ENCODE measurements around the gene EXD1.

Gene EXD1

GRCh38 chr15:41218851-41219250 lies 11.7 kb downstream of the EXD1 start:
- H3K4me3 ChIP-seq (ENCODE audit: low read depth, low read length): no peak overlapping the region
- no peak for TF ChIP-seq CTCF (IDR thresholded peaks at IDR 0.05; ENCODE audit: low read depth, low read length)
- no peak for DNase-seq

GRCh38 chr15:41215708-41216107 lies 14.8 kb downstream of the EXD1 start:
- TF ChIP-seq CTCF (IDR thresholded peaks at IDR 0.05; ENCODE audit: low read depth, low read length): no peak
- Histone ChIP-seq H3K36me3 (no peaks in the 10 kb centered on the region), H3K4me1 (no peaks in the 10 kb centered on the region), H3K9me3 (no peaks in the 10 kb centered on the region), H3K4me3 (ENCODE audit: low read depth, low read length) (no peak overlapping the region), H3K27me3 (peaks cover 18% of the 10 kb centered on the region)
- DNase-seq: no peak

More at GRCh38 chr15:41218851-41219250, 11.7 kb downstream of the EXD1 start:
- H3K27me3 ChIP-seq: peaks cover 14% of the 10 kb centered on the region
- H3K4me1 ChIP-seq: no peaks in the 10 kb centered on the region
- H3K36me3 ChIP-seq: no peaks in the 10 kb centered on the region
- no peaks in the 10 kb centered on the region for H3K9me3 ChIP-seq

- H3K36me3 ChIP-seq: no peaks in the 10 kb centered on the region
Measured at GRCh38 chr15:41207687-41208448, 22.7 kb downstream of the EXD1 start.

GRCh38 chr15:41205315-41205714 lies 25.2 kb downstream of the EXD1 start:
- no peak for DNase-seq
- Histone ChIP-seq H3K9me3 (no peaks in the 10 kb centered on the region), H3K36me3 (no peaks in the 10 kb centered on the region), H3K4me3 (ENCODE audit: low read depth, low read length) (no peak overlapping the region), H3K27me3 (no peaks in the 10 kb centered on the region), H3K4me1 (no peaks in the 10 kb centered on the region)
- no peak for TF ChIP-seq CTCF (IDR thresholded peaks at IDR 0.05; ENCODE audit: low read depth, low read length)

More at GRCh38 chr15:41207687-41208448, 22.7 kb downstream of the EXD1 start:
- TF ChIP-seq CTCF (IDR thresholded peaks at IDR 0.05; ENCODE audit: low read depth, low read length): no peak
- H3K27me3 ChIP-seq: 0 out of 2 replicates have a peak, but pooled peaks cover 2% of the 10 kb centered on the region
- DNase-seq: no peak
- H3K9me3 ChIP-seq: no peaks in the 10 kb centered on the region
- no peaks in the 10 kb centered on the region for H3K4me1 ChIP-seq
- no peak overlapping the region for H3K4me3 ChIP-seq (ENCODE audit: low read depth, low read length)

GRCh38 chr15:41203395-41203794 lies 27.2 kb downstream of the EXD1 start:
- no peak for DNase-seq
- TF ChIP-seq CTCF (IDR thresholded peaks at IDR 0.05; ENCODE audit: low read depth, low read length): no peak
- Histone ChIP-seq H3K4me3 (ENCODE audit: low read depth, low read length) (no peak overlapping the region), H3K36me3 (no peaks in the 10 kb centered on the region), H3K4me1 (no peaks in the 10 kb centered on the region), H3K27me3 (no peaks in the 10 kb centered on the region), H3K9me3 (no peaks in the 10 kb centered on the region)

- Histone ChIP-seq H3K36me3 (no peaks in the 10 kb centered on the region), H3K9me3 (no peaks in the 10 kb centered on the region), H3K4me1 (no peaks in the 10 kb centered on the region), H3K27me3 (no peaks in the 10 kb centered on the region), H3K4me3 (ENCODE audit: low read depth, low read length) (no peak overlapping the region)
- no peak for TF ChIP-seq CTCF (IDR thresholded peaks at IDR 0.05; ENCODE audit: low read depth, low read length)
- no peak for DNase-seq
Measured at GRCh38 chr15:41199470-41199869, 31.1 kb downstream of the EXD1 start.

Data from BE2C (cell line).